Caco-2 (cell line): ENCODE measurements around the gene TPR. TPM values are rescaled to one million over a fixed set of nuclear protein-coding genes. Genes with fewer than 3 reads are reported as not detected.

Source experiments
- BruUV-seq: library from RNA; stranded (reverse); fragments of 400-500 nt; replicated peaks from 2 replicates; lab custom pipeline; 2021; lab: Mats Ljungman, UMichigan
- CTCF ChIA-PET: fragments of 300-600 bp; sonication (Branson Sonifier 250); formaldehyde crosslinking; loops from one replicate; lab custom pipeline; 2022; ENCODE audit warnings: antibody characterized with exemption; lab: Charles Lee
- POLR2A ChIA-PET: fragments of 300-600 bp; sonication (Branson Sonifier 250); formaldehyde crosslinking; loops from one replicate; lab custom pipeline; 2022; ENCODE audit warnings: antibody characterized with exemption; lab: Charles Lee
- DNase-seq, 2 experiments: peaks; one replicate each; pipeline versions ENCODE4 v3.0.0 to v3.0.0-alpha.2; 2020 to 2022
- H3K27me3 ChIP-seq: replicated peaks from 2 replicates; pipeline ENCODE4 v1.6.0; 2011; ENCODE audit warnings: low read length; ENCODE audit not compliant: control insufficient read depth, insufficient read depth
- H3K36me3 ChIP-seq: 2 replicates; pipeline ENCODE4 v1.5.1; 2011; ENCODE audit warnings: low read length; ENCODE audit not compliant: control insufficient read depth, insufficient read depth
- H3K4me1 ChIP-seq: fragments of 250-450 bp; sonication (Bioruptor Pico); 2 replicates; pipeline ENCODE4 v1.5.1; 2020; ENCODE audit warnings: mild to moderate bottlenecking
- H3K4me3 ChIP-seq: 2 replicates; pipeline ENCODE4 v1.5.1; 2011; ENCODE audit warnings: low read depth, mild to moderate bottlenecking, control low read depth, low read length
- H3K9me3 ChIP-seq: fragments of 250-450 bp; sonication (Bioruptor Pico); 2 replicates; pipeline ENCODE4 v1.5.1; 2020; ENCODE audit warnings: mild to moderate bottlenecking, moderate library complexity
- H3K27ac Mint-ChIP-seq: one replicate; pipeline ENCODE4 v1.8.0; 2022; ENCODE audit warnings: mixed read lengths; ENCODE audit not compliant: unreplicated experiment
- H3K27me3 Mint-ChIP-seq: one replicate; pipeline ENCODE4 v1.8.0; 2022; ENCODE audit warnings: mixed read lengths; ENCODE audit not compliant: insufficient read depth, unreplicated experiment
- H3K36me3 Mint-ChIP-seq: one replicate; pipeline ENCODE4 v1.8.0; 2022; ENCODE audit warnings: mild to moderate bottlenecking, mixed read lengths; ENCODE audit not compliant: insufficient read depth, unreplicated experiment
- H3K4me1 Mint-ChIP-seq: one replicate; pipeline ENCODE4 v1.8.0; 2022; ENCODE audit warnings: low read depth, mixed read lengths; ENCODE audit not compliant: unreplicated experiment
- H3K4me3 Mint-ChIP-seq: one replicate; pipeline ENCODE4 v1.8.0; 2022; ENCODE audit warnings: mild to moderate bottlenecking, moderate library complexity, mixed read lengths; ENCODE audit not compliant: unreplicated experiment
- H3K9me3 Mint-ChIP-seq: one replicate; pipeline ENCODE4 v1.8.0; 2022; ENCODE audit warnings: mixed read lengths; ENCODE audit not compliant: unreplicated experiment
- CTCF ChIP-seq, 2 experiments: fragments of 200-600 bp in 1 of 2; IDR thresholded peaks; 1 replicate in 1 of 2; 2 replicates in 1 of 2; pipeline versions ENCODE4 v1.5.1 to v1.8.0; 2011 to 2022; ENCODE audit warnings: antibody characterized with exemption in 1 of 2, control low read depth in 1 of 2, inconsistent platforms in 1 of 2, low read depth in 1 of 2, low read length in 1 of 2, mild to moderate bottlenecking in 1 of 2, moderate library complexity in 1 of 2; ENCODE audit not compliant: insufficient read depth in 1 of 2, severe bottlenecking in 1 of 2, unreplicated experiment in 1 of 2
- intact Hi-C: fragments of 100-400 bp; cut with micrococcal nuclease; formaldehyde crosslinking; loops from one replicate; pipeline ENCODE4 v1.10.0; 2022; ENCODE audit not compliant: unreplicated experiment
- total RNA-seq: library from RNA; stranded (reverse); gene quantifications from 2 replicates; pipeline ENCODE4 v1.2.3, GENCODE V29; 2022

Gene TPR
- total RNA-seq, 1 experiment from 2014 or later: 178 TPM

DNA sequence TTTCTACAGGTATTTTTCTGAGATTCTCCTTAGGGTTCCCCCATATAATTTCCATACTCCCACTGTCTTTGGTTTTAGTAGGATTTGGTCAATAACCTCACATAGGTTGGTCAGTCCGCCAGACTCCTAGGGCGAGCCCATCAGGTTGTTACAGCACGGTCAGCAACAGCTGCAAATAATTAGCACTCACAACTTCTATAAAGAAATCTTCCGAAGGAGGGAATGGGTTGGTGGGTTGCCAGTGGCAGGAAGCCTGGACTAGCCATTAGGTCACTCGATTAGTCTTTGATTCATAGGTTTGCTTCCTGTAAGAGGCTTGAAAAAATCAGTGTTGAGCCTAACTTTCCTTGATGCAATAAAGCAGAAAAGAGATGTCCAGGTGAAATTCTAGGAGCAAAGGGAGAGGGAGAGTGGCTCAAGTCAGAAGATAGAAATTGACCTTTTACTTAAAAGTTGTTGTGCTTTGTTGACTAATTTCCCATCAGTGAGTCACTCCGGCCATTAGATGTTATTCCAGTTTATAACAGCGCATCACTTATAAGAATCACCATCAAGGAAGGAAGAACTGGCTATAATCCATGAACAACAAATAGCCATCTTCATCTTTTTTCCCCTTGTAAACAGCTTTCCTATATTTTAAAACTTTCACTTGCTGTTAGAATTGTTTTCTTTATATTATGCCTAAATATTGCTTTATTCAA lies 88.3 kb downstream of the TPR start:
- BruUV-seq: no TSS peak
- no peaks in the 10 kb centered on the region for H3K9me3 Mint-ChIP-seq
- no peaks in the 10 kb centered on the region for H3K27me3 ChIP-seq
- no peak overlapping the region for H3K4me3 Mint-ChIP-seq
- no peaks in the 10 kb centered on the region for H3K9me3 ChIP-seq
- ChIA-PET POLR2A (no interaction called here), CTCF (no interaction called here)
- TF ChIP-seq CTCF (IDR thresholded peaks at IDR 0.05; ENCODE audit: insufficient read depth in 1 of 2, low read depth in 1 of 2, low read length in 1 of 2, severe bottlenecking in 1 of 2, unreplicated experiment in 1 of 2): no peak
- no peak overlapping the region for H3K4me3 ChIP-seq
- intact Hi-C loops: no loop called here
- DNase-seq: no peak
- no peaks in the 10 kb centered on the region for H3K36me3 ChIP-seq
- peaks cover 6% of the 10 kb centered on the region for H3K4me1 Mint-ChIP-seq
- H3K36me3 Mint-ChIP-seq: no peaks in the 10 kb centered on the region
- no peak overlapping the region for H3K27ac Mint-ChIP-seq
- H3K27me3 Mint-ChIP-seq: no peaks in the 10 kb centered on the region
- no peaks in the 10 kb centered on the region for H3K4me1 ChIP-seq

DNA sequence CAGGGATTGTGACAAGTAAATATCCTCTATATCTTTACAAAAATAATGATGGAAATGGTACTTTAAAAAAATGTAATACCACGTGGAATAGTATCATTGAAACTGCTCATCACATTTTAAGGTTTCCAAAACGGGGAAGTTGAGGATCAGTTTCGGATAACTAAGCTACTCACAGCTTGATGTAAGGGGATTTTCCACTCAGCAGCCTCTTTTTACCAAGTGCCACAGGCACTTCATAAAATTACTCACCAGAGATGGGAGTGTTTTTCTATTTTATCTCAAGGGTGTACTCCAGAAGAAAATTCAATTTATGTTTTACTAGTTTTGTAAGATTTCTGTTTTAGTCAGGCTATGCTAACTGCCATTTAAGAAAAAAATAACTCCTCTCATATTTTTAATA lies 91.7 kb downstream of the TPR start:
- H3K4me3 Mint-ChIP-seq: no peak overlapping the region
- BruUV-seq: no TSS peak
- H3K4me3 ChIP-seq: no peak overlapping the region
- no peak for TF ChIP-seq CTCF (IDR thresholded peaks at IDR 0.05; ENCODE audit: insufficient read depth in 1 of 2, low read depth in 1 of 2, low read length in 1 of 2, severe bottlenecking in 1 of 2, unreplicated experiment in 1 of 2)
- H3K4me1 ChIP-seq: no peaks in the 10 kb centered on the region
- peaks cover 4% of the 10 kb centered on the region for H3K4me1 Mint-ChIP-seq
- intact Hi-C loops: no loop called here
- peaks cover 4% of the 10 kb centered on the region for H3K27me3 Mint-ChIP-seq
- H3K9me3 Mint-ChIP-seq: no peaks in the 10 kb centered on the region
- ChIA-PET POLR2A (no interaction called here), CTCF (no interaction called here)
- no peak for DNase-seq
- no peaks in the 10 kb centered on the region for H3K36me3 Mint-ChIP-seq
- no peaks in the 10 kb centered on the region for H3K36me3 ChIP-seq
- H3K9me3 ChIP-seq: no peaks in the 10 kb centered on the region
- no peaks in the 10 kb centered on the region for H3K27me3 ChIP-seq
- H3K27ac Mint-ChIP-seq: no peak overlapping the region

GRCh38 chr1:186282466-186282865 lies 92.6 kb downstream of the TPR start:
- Mint-ChIP-seq H3K36me3 (no peaks in the 10 kb centered on the region), H3K9me3 (no peaks in the 10 kb centered on the region), H3K27ac (no peak overlapping the region), H3K27me3 (peaks cover 4% of the 10 kb centered on the region), H3K4me3 (no peak overlapping the region), H3K4me1 (no peaks in the 10 kb centered on the region)
- Histone ChIP-seq H3K27me3 (no peaks in the 10 kb centered on the region), H3K9me3 (no peaks in the 10 kb centered on the region), H3K36me3 (no peaks in the 10 kb centered on the region), H3K4me1 (no peaks in the 10 kb centered on the region), H3K4me3 (no peak overlapping the region)
- DNase-seq: no peak
- TF ChIP-seq CTCF (IDR thresholded peaks at IDR 0.05; ENCODE audit: insufficient read depth in 1 of 2, low read depth in 1 of 2, low read length in 1 of 2, severe bottlenecking in 1 of 2, unreplicated experiment in 1 of 2): no peak
- no TSS peak for BruUV-seq
- ChIA-PET POLR2A (no interaction called here), CTCF (no interaction called here)
- intact Hi-C loops: no loop called here
